Superior temporal gyrus (tissue), 1 donor: ENCODE results near the gene STK11.
A peak's percentile ranks its signal among the peaks of the same experiment; 100 is the strongest.

Source experiments
- DNase-seq: peaks from one replicate; pipeline ENCODE4 v3.0.0-alpha.2; 2016; ENCODE audit errors: extremely low spot score

Gene STK11

DNA sequence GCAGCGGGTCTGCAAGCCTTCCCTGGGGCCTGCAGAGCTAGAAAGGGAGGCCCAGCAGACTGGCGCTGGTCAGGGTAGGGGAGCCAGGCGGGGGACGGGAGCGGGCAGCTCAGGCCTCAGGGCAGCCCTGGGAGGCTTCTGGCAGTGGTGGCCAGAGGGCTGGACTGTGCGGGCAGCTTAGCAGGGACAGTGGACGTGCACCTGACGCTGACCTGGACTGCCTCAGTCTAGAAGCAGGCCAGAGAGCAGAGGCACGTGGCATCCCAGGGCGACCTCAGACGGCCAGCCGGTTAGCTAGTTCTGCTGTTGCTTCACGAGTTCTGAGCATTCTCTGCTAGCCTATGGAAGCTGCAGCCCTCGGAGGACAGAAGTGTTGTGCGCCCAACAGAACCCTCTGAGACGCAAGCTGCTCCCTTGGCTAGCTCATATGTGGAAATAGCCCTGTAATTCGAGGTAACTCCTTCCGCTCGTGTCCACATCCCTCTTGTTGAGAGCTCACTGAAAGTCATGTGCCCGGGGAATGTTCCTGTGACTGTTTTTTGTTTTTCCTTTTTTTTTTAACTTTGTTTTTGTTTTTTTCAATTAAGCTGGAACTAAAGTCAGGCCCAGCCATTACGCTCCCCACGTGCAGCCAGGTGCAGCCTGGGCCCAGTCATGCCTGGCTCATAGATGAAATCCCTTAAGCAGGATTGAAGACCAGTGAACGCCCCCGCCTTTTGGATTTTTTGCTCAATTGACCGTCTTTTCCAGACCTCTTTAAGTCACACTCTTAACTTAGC lies 67.9 kb downstream of the STK11 start:
- peak; percentile 9 for DNase-seq

DNA sequence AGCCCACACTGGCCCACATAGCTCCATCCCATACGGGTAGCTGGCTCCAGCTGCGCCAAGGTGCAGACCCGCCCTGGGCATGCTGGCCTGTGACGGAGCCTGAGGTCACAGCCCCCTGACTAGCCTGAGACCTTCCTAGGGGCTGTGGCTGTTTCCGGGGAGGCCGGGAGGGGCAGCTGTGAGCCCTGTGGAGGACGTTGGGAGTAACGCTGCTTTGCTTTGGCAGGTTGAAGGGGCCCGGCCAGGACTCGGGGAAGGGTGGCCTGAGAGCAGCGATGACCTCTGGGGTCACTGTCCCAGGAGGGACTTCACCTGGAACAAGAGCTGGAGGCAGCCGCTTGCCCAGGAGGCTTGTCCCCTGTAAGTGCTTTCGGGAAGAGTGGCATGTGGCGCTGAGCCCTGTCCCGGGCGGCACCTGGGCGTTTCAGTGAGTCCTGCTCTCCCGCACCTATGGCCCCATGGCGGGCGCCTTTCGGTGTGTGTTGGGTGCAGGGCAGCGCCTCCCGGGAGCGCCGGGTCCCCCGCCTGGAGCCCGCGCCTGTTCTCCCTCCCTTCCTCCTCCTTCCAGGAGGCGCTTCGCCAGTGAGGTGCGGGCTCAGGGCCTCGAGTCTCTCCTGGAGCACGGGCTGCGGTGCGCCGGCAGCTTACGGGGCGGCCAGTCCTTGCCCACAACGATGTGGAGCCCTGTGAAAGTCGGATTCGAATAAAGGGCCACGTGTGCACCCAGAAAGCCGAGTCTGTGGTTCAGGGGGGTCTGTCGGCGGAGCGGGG lies 68.7 kb downstream of the STK11 start:
- no peak for DNase-seq

GRCh38 chr19:1274852-1275259 lies 69.3 kb downstream of the STK11 start:
- DNase-seq, result no peak

GRCh38 chr19:1275260-1275975 lies 69.8 kb downstream of the STK11 start, which contains the start of gene FAM174C:
Gene FAM174C (plus strand): TSS chr19:1275530. CDS start chr19:1275550, 20 bp downstream.
- DNase-seq, result peak; percentile 95

GRCh38 chr19:1275976-1276627 lies 70.5 kb downstream of the STK11 start:
- no peak for DNase-seq

DNA sequence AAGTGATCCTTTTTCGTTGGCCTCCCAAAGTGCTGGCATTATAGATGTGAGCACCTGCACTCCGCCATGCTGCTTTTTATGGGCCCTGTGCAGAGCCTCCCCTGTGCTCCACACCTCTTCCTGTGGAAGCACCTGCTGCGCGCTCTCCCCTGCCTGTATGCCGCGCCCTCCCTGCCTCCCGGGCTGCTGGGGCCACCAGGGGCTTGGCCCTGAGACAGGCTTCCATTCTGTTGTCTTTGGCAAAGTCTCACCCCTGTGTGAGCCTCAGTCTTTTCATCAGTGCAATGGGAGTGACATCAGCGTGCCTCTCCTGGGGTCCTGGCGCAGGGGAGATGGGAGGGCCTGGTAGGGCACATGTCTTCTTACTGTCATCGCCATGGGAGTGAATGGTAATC lies 71.0 kb downstream of the STK11 start:
- no peak for DNase-seq

DNA sequence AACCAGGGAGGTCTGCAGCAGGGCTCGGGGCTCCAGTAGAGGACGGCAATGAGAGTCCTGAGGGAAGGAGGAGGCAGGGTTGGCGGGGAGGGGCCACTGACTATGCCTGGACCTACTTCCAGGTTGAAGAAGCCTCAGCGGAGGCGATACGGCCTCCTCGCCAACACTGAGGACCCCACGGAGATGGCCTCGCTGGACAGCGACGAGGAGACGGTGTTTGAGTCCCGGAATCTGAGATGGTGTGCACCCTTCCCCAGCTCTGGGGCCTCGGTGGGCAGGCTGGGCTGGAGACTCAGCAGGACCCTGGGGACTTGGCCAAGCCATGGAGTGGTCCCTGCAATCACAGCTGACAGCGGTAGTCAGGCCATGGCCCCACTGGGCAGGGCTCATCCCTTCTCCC lies 71.5 kb downstream of the STK11 start:
- DNase-seq, result no peak
